ENCODE results near the gene PRKD2.

Gene PRKD2

GRCh38 chr19:46722421-46723022 is 5.6 kb upstream of the PRKD2 start:
- no peak for DNase-seq (ENCODE audit: low spot score)
- in situ Hi-C loops (cut with MboI; ENCODE audit: low sequenced_read_pairs, unreplicated experiment): no loop called here

GRCh38 chr19:46722004-46722380 is 5.1 kb upstream of the PRKD2 start:
- in situ Hi-C loops (cut with MboI; ENCODE audit: low sequenced_read_pairs, unreplicated experiment): no loop called here
- DNase-seq (ENCODE audit: low spot score): no peak

More at GRCh38 chr19:46722421-46723022, 5.6 kb upstream of the PRKD2 start:
- no peak for TF ChIP-seq CTCF (IDR thresholded peaks at IDR 0.05; ENCODE audit: borderline replicate concordance, control extremely low read depth, extremely low read depth, insufficient read depth, missing control alignments)

GRCh38 chr19:46721269-46722003 is 4.5 kb upstream of the PRKD2 start:
- no peak for DNase-seq (ENCODE audit: low spot score)
- in situ Hi-C loops (cut with MboI; ENCODE audit: low sequenced_read_pairs, unreplicated experiment): no loop called here
- TF ChIP-seq CTCF (IDR thresholded peaks at IDR 0.05; ENCODE audit: borderline replicate concordance, control extremely low read depth, extremely low read depth, insufficient read depth, missing control alignments): no peak

More at GRCh38 chr19:46722004-46722380, 5.1 kb upstream of the PRKD2 start:
- TF ChIP-seq CTCF (IDR thresholded peaks at IDR 0.05; ENCODE audit: borderline replicate concordance, control extremely low read depth, extremely low read depth, insufficient read depth, missing control alignments): no peak

- in situ Hi-C loops (cut with MboI; ENCODE audit: low sequenced_read_pairs, unreplicated experiment): no loop called here
- DNase-seq (ENCODE audit: low spot score): no peak
- no peak for TF ChIP-seq CTCF (IDR thresholded peaks at IDR 0.05; ENCODE audit: borderline replicate concordance, control extremely low read depth, extremely low read depth, insufficient read depth, missing control alignments)
Measured at GRCh38 chr19:46720503-46721239, 3.8 kb upstream of the PRKD2 start.

GRCh38 chr19:46719629-46720502 is 3.0 kb upstream of the PRKD2 start:
- DNase-seq (ENCODE audit: low spot score): no peak
- in situ Hi-C loops (cut with MboI; ENCODE audit: low sequenced_read_pairs, unreplicated experiment): no loop called here
- TF ChIP-seq CTCF (IDR thresholded peaks at IDR 0.05; ENCODE audit: borderline replicate concordance, control extremely low read depth, extremely low read depth, insufficient read depth, missing control alignments): no peak
